Endothelial cell of umbilical vein (primary cell): ENCODE data around the gene CTBP2. TPM values are rescaled to one million over a fixed set of nuclear protein-coding genes. Genes with fewer than 3 reads are reported as not detected.

ENCODE experiments used
- BruUV-seq: library from RNA; stranded (reverse); fragments of 400-500 nt; replicated peaks from 2 replicates; lab custom pipeline; 2021; lab: Mats Ljungman, UMichigan
- CTCF ChIA-PET: fragments of 300-600, 350-600 bp; sonication (Branson Sonifier 250); formaldehyde crosslinking; loops from one replicate; lab custom pipeline; 2021; ENCODE audit warnings: antibody characterized with exemption, inconsistent platforms; lab: Charles Lee
- POLR2A ChIA-PET: fragments of 300-600, 350-600 bp; sonication (Branson Sonifier 250); formaldehyde crosslinking; loops from one replicate; lab custom pipeline; 2021; ENCODE audit warnings: antibody characterized with exemption, inconsistent platforms; lab: Charles Lee
- DNase-seq: peaks from one replicate; pipeline ENCODE4 v3.0.0-alpha.2; 2011; ENCODE audit warnings: low read depth, low spot score
- FAIRE-seq: peaks from 2 replicates; lab custom pipeline; 2011; peaks lifted over from hg19 to GRCh38; lab: Jason Lieb, UNC
- H2AFZ ChIP-seq: 2 replicates; pipeline ENCODE4 v1.6.0; 2012; ENCODE audit warnings: low read depth, low read length, control low read depth, inconsistent platforms
- H3K27ac ChIP-seq: 2 replicates; pipeline ENCODE4 v1.5.1; 2011; ENCODE audit warnings: low read depth, mild to moderate bottlenecking, control low read depth, low read length, moderate library complexity; ENCODE audit not compliant: insufficient read depth
- H3K27me3 ChIP-seq, 2 experiments: 2 replicates each; pipeline versions ENCODE4 v1.6.0 to v1.6.1; 2011; ENCODE audit warnings: low read length in 2 of 2, mixed read lengths in 1 of 2; ENCODE audit not compliant: control insufficient read depth in 2 of 2, insufficient read depth in 2 of 2
- H3K36me3 ChIP-seq, 2 experiments: 2 replicates in 1 of 2; 3 replicates in 1 of 2; pipeline ENCODE4 v1.5.1; 2011; ENCODE audit warnings: low read length in 2 of 2, mild to moderate bottlenecking in 1 of 2, moderate library complexity in 1 of 2; ENCODE audit not compliant: control insufficient read depth in 2 of 2, insufficient read depth in 2 of 2; ENCODE audit errors: extremely low read depth in 1 of 2
- H3K4me1 ChIP-seq: 3 replicates; pipeline ENCODE4 v1.5.1; 2011; ENCODE audit warnings: mild to moderate bottlenecking, low read length; ENCODE audit not compliant: control insufficient read depth, insufficient read depth; ENCODE audit errors: extremely low read depth
- H3K4me2 ChIP-seq: 2 replicates; pipeline ENCODE4 v1.6.1; 2011; ENCODE audit warnings: low read length, control low read depth, mixed read lengths; ENCODE audit not compliant: insufficient read depth
- H3K4me3 ChIP-seq, 3 experiments: fragments of 200-600 bp in 1 of 3; sonication (generic), shearing (Covaris generic) in 1 of 3; replicated peaks in 1 of 3; 2 replicates each; pipeline ENCODE4 v1.5.1; 2011 to 2016; ENCODE audit warnings: control low read depth in 3 of 3, low read length in 3 of 3, mild to moderate bottlenecking in 2 of 3, inconsistent platforms in 1 of 3, low read depth in 1 of 3, moderate library complexity in 1 of 3; ENCODE audit not compliant: insufficient read depth in 1 of 3
- H3K79me2 ChIP-seq: 2 replicates; pipeline ENCODE4 v1.6.0; 2012; ENCODE audit warnings: low read length, inconsistent platforms; ENCODE audit not compliant: control insufficient read depth, insufficient read depth
- H3K9ac ChIP-seq: replicated peaks from 2 replicates; pipeline ENCODE3; 2011; ENCODE audit warnings: low read length, control low read depth; ENCODE audit not compliant: insufficient read depth; ENCODE audit errors: extremely low read depth
- H3K9me1 ChIP-seq: replicated peaks from 3 replicates; pipeline ENCODE4 v1.6.0; 2011; ENCODE audit warnings: mild to moderate bottlenecking, low read length; ENCODE audit not compliant: control insufficient read depth, insufficient read depth; ENCODE audit errors: extremely low read depth
- H3K9me3 ChIP-seq: replicated peaks from 2 replicates; pipeline ENCODE4 v1.5.1; 2012; ENCODE audit warnings: low read length, inconsistent platforms; ENCODE audit not compliant: control insufficient read depth, insufficient read depth
- H4K20me1 ChIP-seq: replicated peaks from 2 replicates; pipeline ENCODE3; 2011; ENCODE audit warnings: mild to moderate bottlenecking, low read length; ENCODE audit not compliant: control insufficient read depth, insufficient read depth; ENCODE audit errors: extremely low read depth
- EZH2 ChIP-seq: IDR thresholded peaks from 2 replicates; pipeline ENCODE4 v1.6.1; 2012; ENCODE audit warnings: borderline replicate concordance, low read depth, mild to moderate bottlenecking, moderate library complexity, low read length, inconsistent platforms; ENCODE audit not compliant: severe bottlenecking
- FOS ChIP-seq: IDR thresholded peaks from 2 replicates; pipeline ENCODE4 v1.6.1; 2011; ENCODE audit warnings: mild to moderate bottlenecking, low read length, moderate library complexity, borderline replicate concordance; ENCODE audit not compliant: insufficient read depth
- GATA2 ChIP-seq: IDR thresholded peaks from 2 replicates; pipeline ENCODE4 v1.7.0; 2011; ENCODE audit warnings: low read depth, mild to moderate bottlenecking, moderate library complexity, mixed read lengths, low read length; ENCODE audit not compliant: insufficient read length, insufficient read depth
- JUN ChIP-seq: IDR thresholded peaks from 2 replicates; pipeline ENCODE4 v1.6.1; 2011; ENCODE audit warnings: borderline replicate concordance, low read depth; ENCODE audit not compliant: insufficient read length, insufficient read depth
- MYC ChIP-seq: IDR thresholded peaks from one replicate; pipeline ENCODE4 v1.6.1; 2011; ENCODE audit warnings: mild to moderate bottlenecking, low read depth, low read length
- POLR2A ChIP-seq: IDR thresholded peaks from 2 replicates; pipeline ENCODE4 v1.6.1; 2012; ENCODE audit warnings: low read depth, mild to moderate bottlenecking, control low read depth, low read length
- POLR2AphosphoS5 ChIP-seq: IDR thresholded peaks from 2 replicates; pipeline ENCODE4 v1.6.1; 2012; ENCODE audit warnings: low read depth, mild to moderate bottlenecking, control low read depth, low read length, moderate library complexity; ENCODE audit not compliant: insufficient read depth
- dilution Hi-C: fragments of 300-500 bp; cut with MboI; formaldehyde crosslinking; loops from one replicate; pipeline ENCODE4 v1.15.0; 2019; ENCODE audit warnings: low sequenced_read_pairs; ENCODE audit not compliant: extremely low pct_ligation_motif_present
- intact Hi-C: fragments of 100-400 bp; cut with micrococcal nuclease; formaldehyde crosslinking; loops from one replicate; pipeline ENCODE4 v1.10.0; 2022
- polyA plus RNA-seq, 4 experiments: library from polyadenylated mRNA; depleted of rRNA in 3 of 4; stranded (reverse) in 3 of 4; unstranded in 1 of 4; fragments of >200 nt; gene quantifications; 2 replicates each; pipeline versions ENCODE4 v1.2.1 to v1.2.3, GENCODE V29; 2011 to 2012; ENCODE audit warnings: missing spikeins in 1 of 4
- total RNA-seq: library from RNA; stranded (reverse); gene quantifications from 2 replicates; pipeline ENCODE4 v1.2.3, GENCODE V29; 2021
- TF ChIP-seq, protein P1 (sequence below), 2 donors: IDR thresholded peaks; 1 replicate in 1 of 2; 2 replicates in 1 of 2; pipeline ENCODE4 v1.5.1; 2011; ENCODE audit warnings: low read length in 2 of 2, mild to moderate bottlenecking in 2 of 2, moderate library complexity in 2 of 2, control low read depth in 1 of 2, inconsistent platforms in 1 of 2, low read depth in 1 of 2; ENCODE audit not compliant: insufficient read depth in 1 of 2; ENCODE audit errors: extremely low read depth in 1 of 2
- TF ChIP-seq, protein P2 (sequence below): IDR thresholded peaks from 2 replicates; pipeline ENCODE4 v1.6.1; 2011; ENCODE audit not compliant: insufficient read depth, insufficient read length

Gene CTBP2
- total and polyA plus RNA-seq, 2 donors (not counting 3 experiments of a cell fraction or from before 2014, with no cell fraction given), result 118 to 128 TPM

DNA sequence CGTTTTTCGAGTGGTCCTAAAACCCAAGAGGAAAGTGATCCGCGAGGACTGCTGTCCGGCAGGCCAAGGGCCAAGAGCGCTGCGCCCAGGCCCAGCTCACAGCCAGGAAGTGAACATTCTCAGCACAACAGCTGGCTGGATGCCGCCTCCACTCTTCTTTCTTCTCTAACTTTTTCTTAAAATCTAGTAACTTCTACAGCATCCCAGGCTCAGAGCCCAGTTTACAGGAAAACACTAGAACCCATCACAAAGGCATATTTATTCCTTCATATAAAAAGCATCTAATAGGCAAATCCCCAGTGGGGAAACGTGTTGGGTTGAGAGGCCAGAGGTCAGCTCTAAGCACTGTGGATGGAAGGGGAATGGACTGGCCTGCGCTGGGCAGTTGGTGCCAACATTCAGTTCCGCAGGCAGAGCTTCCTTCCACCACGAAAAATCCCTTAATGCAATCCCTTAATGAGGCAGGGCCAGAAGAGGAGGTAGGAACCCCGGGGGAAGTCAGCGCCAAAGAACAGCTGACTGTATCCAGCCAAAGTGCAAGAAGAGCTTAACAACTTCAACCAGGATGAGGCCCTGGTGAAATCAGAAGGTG lies 143.7 kb downstream of the CTBP2 start:
- H3K27me3 ChIP-seq, result no peaks in the 10 kb centered on the region
- intact Hi-C loops (no loop called here), dilution Hi-C loops (no loop called here)
- H3K4me3 ChIP-seq, result no peak overlapping the region
- no peaks in the 10 kb centered on the region for H4K20me1 ChIP-seq
- no peaks in the 10 kb centered on the region for H3K4me1 ChIP-seq
- FAIRE-seq (no peak), DNase-seq (no peak)
- peaks cover 3 to 38% of the 10 kb centered on the region in 2 experiments for H3K36me3 ChIP-seq
- CTCF ChIA-PET, result interaction anchor here (1.2 to 1.3 kb wide), 3 partner anchors 31 to 56 kb away, joined by 5 read pairs; no protein-coding TSS in a partner anchor
- POLR2A ChIA-PET, result no interaction called here
- no peak overlapping the region for H3K9ac ChIP-seq
- no peaks in the 10 kb centered on the region for H3K9me3 ChIP-seq
- H2AFZ ChIP-seq, result no peak overlapping the region
- TF ChIP-seq, protein P1, sequence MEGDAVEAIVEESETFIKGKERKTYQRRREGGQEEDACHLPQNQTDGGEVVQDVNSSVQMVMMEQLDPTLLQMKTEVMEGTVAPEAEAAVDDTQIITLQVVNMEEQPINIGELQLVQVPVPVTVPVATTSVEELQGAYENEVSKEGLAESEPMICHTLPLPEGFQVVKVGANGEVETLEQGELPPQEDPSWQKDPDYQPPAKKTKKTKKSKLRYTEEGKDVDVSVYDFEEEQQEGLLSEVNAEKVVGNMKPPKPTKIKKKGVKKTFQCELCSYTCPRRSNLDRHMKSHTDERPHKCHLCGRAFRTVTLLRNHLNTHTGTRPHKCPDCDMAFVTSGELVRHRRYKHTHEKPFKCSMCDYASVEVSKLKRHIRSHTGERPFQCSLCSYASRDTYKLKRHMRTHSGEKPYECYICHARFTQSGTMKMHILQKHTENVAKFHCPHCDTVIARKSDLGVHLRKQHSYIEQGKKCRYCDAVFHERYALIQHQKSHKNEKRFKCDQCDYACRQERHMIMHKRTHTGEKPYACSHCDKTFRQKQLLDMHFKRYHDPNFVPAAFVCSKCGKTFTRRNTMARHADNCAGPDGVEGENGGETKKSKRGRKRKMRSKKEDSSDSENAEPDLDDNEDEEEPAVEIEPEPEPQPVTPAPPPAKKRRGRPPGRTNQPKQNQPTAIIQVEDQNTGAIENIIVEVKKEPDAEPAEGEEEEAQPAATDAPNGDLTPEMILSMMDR (IDR thresholded peaks at IDR 0.05; ENCODE audit: extremely low read depth in 1 of 2, insufficient read depth in 1 of 2, low read depth in 1 of 2, low read length in 2 of 2), result no peak
- TF ChIP-seq, protein P2, sequence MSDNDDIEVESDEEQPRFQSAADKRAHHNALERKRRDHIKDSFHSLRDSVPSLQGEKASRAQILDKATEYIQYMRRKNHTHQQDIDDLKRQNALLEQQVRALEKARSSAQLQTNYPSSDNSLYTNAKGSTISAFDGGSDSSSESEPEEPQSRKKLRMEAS, result no peak
- TF ChIP-seq EZH2, result no peak
- no peak for TF ChIP-seq FOS
- no peak for TF ChIP-seq POLR2A
- TF ChIP-seq JUN, result no peak
- TF ChIP-seq POLR2AphosphoS5, result no peak
- no peak for TF ChIP-seq MYC
- no peak for TF ChIP-seq GATA2
- no peak overlapping the region for H3K4me2 ChIP-seq
- BruUV-seq, result no TSS peak
- H3K9me1 ChIP-seq, result no peaks in the 10 kb centered on the region
- H3K79me2 ChIP-seq, result peaks cover 78% of the 10 kb centered on the region
- no peak overlapping the region for H3K27ac ChIP-seq
